Common myeloid progenitor, CD34-positive (primary cell): ENCODE results near the gene EIF3J.

Source experiments
- CTCF ChIA-PET: fragments of 350-600 bp; sonication (Branson Sonifier 250); formaldehyde crosslinking; loops from one replicate; lab custom pipeline; 2021; ENCODE audit warnings: antibody characterized with exemption; lab: Charles Lee
- POLR2A ChIA-PET: fragments of 350-600 bp; sonication (Branson Sonifier 250); formaldehyde crosslinking; loops from one replicate; lab custom pipeline; 2021; ENCODE audit warnings: antibody characterized with exemption; lab: Charles Lee
- DNase-seq, 3 donors: peaks; one replicate each; pipeline versions ENCODE4 v3.0.0 to v3.0.0-alpha.2; 2013
- H3K27ac ChIP-seq, 2 experiments: 1 replicate in 1 of 2; 2 replicates in 1 of 2; pipeline ENCODE4 v1.7.0; 2013; ENCODE audit warnings: inconsistent platforms in 2 of 2, low read length in 2 of 2, mild to moderate bottlenecking in 2 of 2, low read depth in 1 of 2, moderate library complexity in 1 of 2; ENCODE audit not compliant: severe bottlenecking in 2 of 2, insufficient read depth in 1 of 2, poor library complexity in 1 of 2
- H3K27me3 ChIP-seq, 5 experiments: replicated peaks in 2 of 5; 1 replicate in 3 of 5; 2 replicates in 2 of 5; pipeline versions ENCODE4 v1.6.1 to v1.7.0; 2013; ENCODE audit warnings: low read length in 4 of 5, mild to moderate bottlenecking in 2 of 5, moderate library complexity in 2 of 5, inconsistent platforms in 1 of 5; ENCODE audit not compliant: insufficient read depth in 5 of 5, control insufficient read depth in 4 of 5
- H3K36me3 ChIP-seq, 4 experiments: 1 replicate in 2 of 4; 2 replicates in 2 of 4; pipeline versions ENCODE4 v1.6.1 to v1.7.0; 2013; ENCODE audit warnings: low read length in 3 of 4, control low read depth in 1 of 4, mild to moderate bottlenecking in 1 of 4; ENCODE audit not compliant: control insufficient read depth in 4 of 4, insufficient read depth in 4 of 4
- H3K4me1 ChIP-seq, 4 experiments: 1 replicate in 3 of 4; 2 replicates in 1 of 4; pipeline versions ENCODE4 v1.6.1 to v1.7.1; 2013; ENCODE audit warnings: low read length in 3 of 4, mild to moderate bottlenecking in 3 of 4, control low read depth in 1 of 4, inconsistent platforms in 1 of 4, moderate library complexity in 1 of 4; ENCODE audit not compliant: control insufficient read depth in 4 of 4, insufficient read depth in 4 of 4; ENCODE audit errors: control extremely low read depth in 1 of 4
- H3K4me3 ChIP-seq, 7 experiments: 1 replicate in 4 of 7; 2 replicates in 3 of 7; pipeline versions ENCODE4 v1.5.1 to v1.7.0; 2013; ENCODE audit warnings: mild to moderate bottlenecking in 7 of 7, low read length in 6 of 7, moderate library complexity in 6 of 7, inconsistent platforms in 2 of 7, low read depth in 2 of 7, control low read depth in 1 of 7; ENCODE audit not compliant: insufficient read depth in 4 of 7, control insufficient read depth in 1 of 7; ENCODE audit errors: extremely low read depth in 1 of 7
- H3K9me3 ChIP-seq, 5 experiments: 1 replicate in 4 of 5; 2 replicates in 1 of 5; pipeline versions ENCODE4 v1.6.1 to v1.7.1; 2013; ENCODE audit warnings: low read length in 4 of 5, mild to moderate bottlenecking in 2 of 5, inconsistent platforms in 1 of 5, low read depth in 1 of 5, moderate library complexity in 1 of 5; ENCODE audit not compliant: control insufficient read depth in 4 of 5, insufficient read depth in 2 of 5; ENCODE audit errors: control extremely low read depth in 1 of 5
- WGBS: methylation state at CpG from one replicate; pipeline ENCODE4 v1.1.5; 2013; ENCODE audit not compliant: insufficient coverage; 5-methylcytosine and 5-hydroxymethylcytosine counted together

The EIF3J gene

DNA sequence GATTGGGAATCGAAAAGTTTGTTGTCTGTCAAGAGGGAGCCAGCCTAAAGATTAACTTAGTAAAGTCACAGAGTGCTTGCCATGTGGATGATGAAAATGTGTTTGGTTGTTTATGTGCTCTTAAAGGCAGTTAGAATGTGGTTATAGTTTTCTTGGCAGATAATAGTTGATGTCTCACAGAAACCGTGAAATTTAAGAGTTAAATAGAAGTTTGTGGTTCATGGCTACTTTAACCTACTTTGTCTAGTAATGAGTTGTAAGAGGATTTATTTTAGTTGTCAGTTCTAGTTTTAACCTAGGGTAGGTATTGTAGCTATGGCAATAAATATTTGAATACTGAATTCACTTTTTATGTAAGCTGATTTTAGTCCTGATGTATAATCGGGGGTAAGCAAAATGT lies 36.4 kb upstream of the EIF3J start:
- peak in 1 of 3 donors; percentile 10 for DNase-seq
- ChIA-PET POLR2A (no interaction called here), CTCF (interaction anchor here (0.9 to 2.4 kb wide), 14 partner anchors 8 to 597 kb away, joined by 3 to 10 read pairs (median 4); partner anchors contain the start of gene EIF3J)
- Histone ChIP-seq H3K36me3 (peaks cover 15 to 48% (median 33%) of the 10 kb centered on the region in 4 experiments), H3K9me3 (no peaks in the 10 kb centered on the region), H3K27ac (no peak overlapping the region), H3K4me3 (no peak overlapping the region), H3K4me1 (no peaks in the 10 kb centered on the region), H3K27me3 (no peaks in the 10 kb centered on the region)
- 60% methylated on average over 2 of the region's 3 CpGs for WGBS

GRCh38 chr15:44501768-44502366 lies 35.1 kb upstream of the EIF3J start:
- Histone ChIP-seq H3K36me3 (peaks cover 15 to 45% (median 29%) of the 10 kb centered on the region in 4 experiments), H3K27me3 (no peaks in the 10 kb centered on the region), H3K4me3 (no peak overlapping the region), H3K9me3 (no peaks in the 10 kb centered on the region), H3K4me1 (no peaks in the 10 kb centered on the region), H3K27ac (no peak overlapping the region)
- DNase-seq = peak; percentile 45 to 65 (median 61)
- ChIA-PET CTCF (interaction anchor here (0.7 to 2.4 kb wide), 19 partner anchors 9 to 599 kb away, joined by 3 to 10 read pairs (median 4); no protein-coding TSS in a partner anchor), POLR2A (no interaction called here)
- WGBS = 80% methylated on average over 1 of the region's 3 CpGs

GRCh38 chr15:44516436-44516835 lies 20.5 kb upstream of the EIF3J start:
- Histone ChIP-seq H3K4me3 (no peak overlapping the region), H3K36me3 (peaks cover 4 to 34% (median 10%) of the 10 kb centered on the region in 4 experiments), H3K27me3 (no peaks in the 10 kb centered on the region), H3K9me3 (no peaks in the 10 kb centered on the region), H3K27ac (no peak overlapping the region), H3K4me1 (no peaks in the 10 kb centered on the region)
- ChIA-PET POLR2A (no interaction called here), CTCF (interaction anchor here (0.8 to 1.5 kb wide), 4 partner anchors 9 to 34 kb away, joined by 3 to 5 read pairs (median 3); no protein-coding TSS in a partner anchor)
- DNase-seq = no peak

- H3K36me3 ChIP-seq = peaks cover 16 to 51% (median 17%) of the 10 kb centered on the region in 4 experiments
- CTCF ChIA-PET = no interaction called here
- 100% methylated on average over 3 of the region's 6 CpGs for WGBS
- H3K9me3 ChIP-seq = no peaks in the 10 kb centered on the region
- POLR2A ChIA-PET = no interaction called here
- H3K4me1 ChIP-seq = no peaks in the 10 kb centered on the region
- peak overlapping the region in 1 of 2 experiments; percentile 14 for H3K27ac ChIP-seq
- H3K4me3 ChIP-seq = no peak overlapping the region
- DNase-seq = peak in 2 of 3 donors; percentile 21 to 26
- no peaks in the 10 kb centered on the region for H3K27me3 ChIP-seq
These were observed 17.4 kb upstream of the EIF3J start for GRCh38 chr15:44519537-44519936.

DNA sequence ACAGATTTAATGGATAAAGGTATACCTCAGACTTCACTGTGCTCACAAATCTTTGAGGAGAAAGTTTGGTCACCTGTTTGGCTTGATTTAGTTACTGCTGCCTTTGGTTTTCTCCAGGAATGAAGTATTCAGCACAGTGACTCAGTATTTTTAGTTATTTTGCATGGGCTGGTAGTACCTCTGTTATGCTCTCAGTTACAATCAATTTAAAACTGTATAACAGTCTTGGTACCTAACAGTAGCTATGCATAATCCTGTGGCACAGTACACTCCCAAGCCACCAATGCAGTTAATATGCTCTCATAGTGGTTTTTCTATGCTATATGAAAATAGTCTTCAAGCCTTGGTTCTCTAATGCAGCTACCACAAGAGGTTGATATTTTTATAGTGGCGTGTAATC lies 11.9 kb upstream of the EIF3J start:
- Histone ChIP-seq H3K9me3 (no peaks in the 10 kb centered on the region), H3K4me1 (no peaks in the 10 kb centered on the region), H3K27ac (no peak overlapping the region), H3K27me3 (no peaks in the 10 kb centered on the region), H3K4me3 (no peak overlapping the region), H3K36me3 (peaks cover 13 to 51% (median 22%) of the 10 kb centered on the region in 4 experiments)
- ChIA-PET POLR2A (no interaction called here), CTCF (no interaction called here)
- no peak for DNase-seq
- WGBS = 88% methylated on average over 1 of the region's 1 CpG

DNA sequence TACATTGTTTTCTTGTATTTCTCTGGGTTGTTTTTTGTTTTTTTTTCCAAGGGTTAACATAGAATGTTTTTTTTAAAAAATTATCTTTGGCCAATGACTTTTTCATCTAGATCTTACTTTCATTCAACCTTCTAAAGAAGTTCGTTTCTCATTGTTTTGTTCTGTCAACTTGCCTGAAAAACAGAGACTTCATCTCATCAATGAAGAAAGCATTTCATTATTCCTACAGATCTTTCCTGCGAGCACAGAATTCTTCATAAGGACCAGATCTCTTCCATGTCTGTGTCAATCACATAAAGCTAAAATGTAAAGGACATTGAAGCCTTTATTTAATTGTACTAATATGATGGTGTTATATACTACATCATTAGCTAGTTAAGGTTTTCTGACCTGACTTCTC lies 9.7 kb upstream of the EIF3J start:
- no peaks in the 10 kb centered on the region for H3K27me3 ChIP-seq
- POLR2A ChIA-PET = no interaction called here
- CTCF ChIA-PET = interaction anchor here (0.6 to 2.8 kb wide), 2 partner anchors 16 to 26 kb away, joined by 3 to 8 read pairs; no protein-coding TSS in a partner anchor
- no peaks in the 10 kb centered on the region for H3K4me1 ChIP-seq
- no peak overlapping the region for H3K4me3 ChIP-seq
- H3K27ac ChIP-seq = no peak overlapping the region
- 100% methylated on average over 1 of the region's 2 CpGs for WGBS
- H3K9me3 ChIP-seq = no peaks in the 10 kb centered on the region
- DNase-seq = no peak
- H3K36me3 ChIP-seq = peaks cover 13 to 36% (median 16%) of the 10 kb centered on the region in 4 experiments

- no peak for DNase-seq
- Histone ChIP-seq H3K4me1 (peaks cover 0 to 1% (median under 1%) of the 10 kb centered on the region in 4 experiments), H3K4me3 (no peak overlapping the region), H3K27ac (no peak overlapping the region), H3K9me3 (no peaks in the 10 kb centered on the region), H3K27me3 (no peaks in the 10 kb centered on the region), H3K36me3 (peaks cover 0 to 22% (median 7%) of the 10 kb centered on the region in 4 experiments)
- ChIA-PET POLR2A (no interaction called here), CTCF (interaction anchor here (1.2 to 2.8 kb wide), 2 partner anchors 28 to 29 kb away, joined by 3 to 8 read pairs; no protein-coding TSS in a partner anchor)
- 91% methylated on average over 8 of the region's 10 CpGs for WGBS
These were observed 6.9 kb upstream of the EIF3J start for GRCh38 chr15:44529864-44530604.
